Aorta (tissue), 5 donors: ENCODE data around the gene PRR33. TPM values are rescaled to one million over a fixed set of nuclear protein-coding genes. Genes with fewer than 3 reads are reported as not detected.

Experiments
- ATAC-seq: fragments of 200-7000 bp; cut with Tn5 transposase; one replicate; pipeline ENCODE4 v1.9.1; 2022; ENCODE audit warnings: moderate library complexity; ENCODE audit not compliant: low FRiP score
- DNase-seq, 2 donors: peaks; one replicate each; pipeline ENCODE4 v3.0.0-alpha.2; 2020
- H3K27ac ChIP-seq, 2 donors: one replicate each; pipeline ENCODE4 v1.5.1; 2013; ENCODE audit warnings: low read length in 2 of 2, mild to moderate bottlenecking in 2 of 2, moderate library complexity in 2 of 2, control low read depth in 1 of 2, inconsistent platforms in 1 of 2, low read depth in 1 of 2
- H3K27me3 ChIP-seq, 2 donors: one replicate each; pipeline ENCODE4 v1.6.1; 2013; ENCODE audit warnings: control low read depth in 1 of 2, low read length in 1 of 2, mild to moderate bottlenecking in 1 of 2, moderate library complexity in 1 of 2; ENCODE audit not compliant: insufficient read depth in 2 of 2, control insufficient read depth in 1 of 2
- H3K36me3 ChIP-seq, 2 donors: one replicate each; pipeline ENCODE4 v1.6.1; 2013; ENCODE audit warnings: control low read depth in 1 of 2, low read length in 1 of 2, mild to moderate bottlenecking in 1 of 2; ENCODE audit not compliant: insufficient read depth in 2 of 2, control insufficient read depth in 1 of 2
- H3K4me1 ChIP-seq, 2 donors: one replicate each; pipeline ENCODE4 v1.6.1; 2013; ENCODE audit warnings: low read length in 2 of 2, control low read depth in 1 of 2, mild to moderate bottlenecking in 1 of 2, moderate library complexity in 1 of 2; ENCODE audit not compliant: insufficient read depth in 2 of 2, control insufficient read depth in 1 of 2
- H3K4me3 ChIP-seq, 2 donors: one replicate each; pipeline ENCODE4 v1.5.1; 2013; ENCODE audit warnings: low read length in 2 of 2, control low read depth in 1 of 2, mild to moderate bottlenecking in 1 of 2
- H3K9me3 ChIP-seq: one replicate; pipeline ENCODE4 v1.6.1; 2013; ENCODE audit warnings: mild to moderate bottlenecking, low read length; ENCODE audit not compliant: control insufficient read depth
- WGBS, 2 donors: extraction: QIAGEN DNeasy Blood & Tissue Kit; methylation state at CpG; one replicate each; pipeline ENCODE4 v1.1.7; 2013; 5-methylcytosine and 5-hydroxymethylcytosine counted together
- intact Hi-C, 2 donors: fragments of 100-400 bp; cut with DNase I; formaldehyde crosslinking; loops; one replicate each; pipeline versions ENCODE4 v1.14.2 to v1.15.0; 2022
- polyA plus RNA-seq, 2 donors: library from polyadenylated mRNA; stranded (reverse); fragments of 200-250 nt; gene quantifications; one replicate each; pipeline ENCODE4 v1.2.3, GENCODE V29; 2013
- total RNA-seq, 2 donors: library from RNA; stranded (reverse); fragmentation: NEBNext Ultra II Directional; extraction: Animal tissue kit (Norgen Biotek cat#: 25700); gene quantifications; one replicate each; pipeline ENCODE4 v1.2.1, GENCODE V29; 2021
- donor health status: healthy with polysubstance abuse.
- donor health status: Bipolar disorder and iron deficiency.
- donor health status: DM: no; HTN: no; CAD: no.
- donor health status: DM: no; HTN: no; CAD: no.
- donor health status: DM: yes; HTN: yes; CAD: no.

Gene PRR33
- total and polyA plus RNA-seq, 4 donors = not detected

DNA sequence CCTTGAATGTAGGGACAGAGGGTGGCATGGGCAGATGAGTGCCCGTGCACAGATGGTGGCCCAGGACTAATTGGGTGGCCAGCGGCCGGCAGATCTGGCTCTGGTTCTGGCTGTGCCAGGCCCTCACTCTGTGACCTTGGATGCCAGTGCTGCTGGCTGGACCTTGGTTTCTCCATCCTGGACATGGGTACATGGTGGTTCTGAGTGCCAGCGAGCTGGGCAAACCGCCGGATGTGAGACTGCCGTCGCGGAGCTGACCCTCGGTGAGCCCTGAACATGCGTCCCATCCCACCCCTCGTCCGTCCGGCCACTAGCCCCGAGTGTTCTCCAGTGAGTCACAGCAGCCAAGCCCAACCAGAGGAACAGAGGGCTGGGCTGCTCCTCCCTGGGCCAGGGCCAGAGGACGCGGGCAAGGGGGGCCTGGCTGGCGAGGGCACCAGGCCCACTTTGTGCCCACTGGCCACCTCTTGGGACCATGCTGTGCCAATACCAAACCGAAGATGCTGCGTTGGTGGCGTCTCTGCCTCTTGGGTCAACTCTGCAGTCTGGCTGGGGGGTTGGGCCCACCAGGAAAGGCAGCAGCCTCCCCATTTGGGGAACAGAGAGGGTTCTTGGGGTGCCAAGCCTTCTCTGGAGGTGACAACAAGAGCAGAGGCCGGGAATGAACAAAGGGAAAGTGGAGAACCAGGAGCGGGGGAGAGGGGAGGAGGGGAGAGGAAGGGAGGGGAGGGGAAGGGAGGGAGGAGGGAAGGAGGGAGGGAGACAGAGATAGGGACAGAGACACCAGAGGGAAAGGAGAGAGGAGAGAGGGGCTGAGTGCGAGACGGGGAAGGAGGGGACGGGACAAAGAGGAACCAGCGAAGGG is 28.1 kb downstream of the PRR33 start:
- no peaks in the 10 kb centered on the region for H3K9me3 ChIP-seq
- peak; percentile 95 for DNase-seq
- 4 to 6% methylated on average over 26 to 27 of the region's 27 CpGs for WGBS, 2 donors
- H3K27ac ChIP-seq = peak overlapping the region in 1 of 2 donors; percentile 77
- ATAC-seq = peak; percentile 91
- H3K27me3 ChIP-seq = no peaks in the 10 kb centered on the region
- H3K36me3 ChIP-seq = no peaks in the 10 kb centered on the region
- intact Hi-C loops = no loop called here
- no peak overlapping the region for H3K4me3 ChIP-seq
- peaks cover 0 to 3% of the 10 kb centered on the region in 2 donors for H3K4me1 ChIP-seq

DNA sequence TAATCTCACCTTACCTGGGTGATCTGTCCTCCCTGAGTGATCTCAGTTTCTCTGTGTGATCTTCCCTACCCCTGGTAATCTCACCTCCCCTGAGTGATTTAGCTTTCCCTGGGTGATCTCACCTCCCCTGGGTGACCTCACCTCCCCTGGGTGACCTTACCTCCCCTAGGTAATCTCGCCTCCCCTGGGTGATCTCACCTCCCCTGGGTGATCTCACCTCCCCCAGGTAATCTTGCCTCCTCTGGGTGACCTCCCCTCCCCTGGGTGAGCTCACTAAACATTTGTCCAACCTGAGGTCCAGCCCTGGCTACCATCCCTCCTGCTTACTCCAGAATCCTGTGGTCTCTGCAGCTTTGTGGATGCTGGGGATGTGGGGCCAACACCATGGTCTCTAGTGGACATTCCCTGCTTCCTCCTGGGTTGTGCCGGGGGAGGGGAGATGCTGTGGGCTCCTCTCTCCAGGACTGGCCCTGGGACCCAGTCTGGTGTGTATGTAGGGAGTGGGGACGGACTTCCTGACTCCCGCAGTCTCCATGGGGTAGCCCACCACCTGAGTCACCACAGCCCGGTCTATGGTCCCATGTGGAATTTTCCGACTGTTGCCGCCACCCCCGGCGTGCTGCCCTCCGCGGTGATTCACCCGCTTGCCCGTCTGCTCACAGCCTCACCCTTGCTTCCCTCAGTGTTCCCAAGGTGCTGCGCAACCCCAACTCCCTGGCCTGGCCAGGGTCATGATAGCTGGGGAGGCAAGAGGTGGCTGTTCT is 28.9 kb downstream of the PRR33 start:
- Histone ChIP-seq H3K4me1 (peaks cover 0 to 3% of the 10 kb centered on the region in 2 donors), H3K36me3 (no peaks in the 10 kb centered on the region), H3K27me3 (no peaks in the 10 kb centered on the region), H3K27ac (peak overlapping the region in 1 of 2 donors; percentile 33), H3K4me3 (no peak overlapping the region), H3K9me3 (no peaks in the 10 kb centered on the region)
- DNase-seq = peak in 1 of 2 donors; percentile 78
- ATAC-seq = peak; percentile 8
- 70 to 81% methylated on average over 14 of the region's 14 CpGs for WGBS, 2 donors
- intact Hi-C loops = no loop called here

GRCh38 chr11:1861435-1862411 is 30.0 kb downstream of the PRR33 start:
- WGBS, 2 donors = 90 to 98% methylated on average over 4 of the region's 4 CpGs
- no peak for ATAC-seq
- Histone ChIP-seq H3K27me3 (no peaks in the 10 kb centered on the region), H3K4me1 (peaks cover 0 to 3% of the 10 kb centered on the region in 2 donors), H3K36me3 (no peaks in the 10 kb centered on the region), H3K27ac (no peak overlapping the region), H3K9me3 (no peaks in the 10 kb centered on the region), H3K4me3 (no peak overlapping the region)
- no peak for DNase-seq
- intact Hi-C loops = no loop called here

GRCh38 chr11:1860108-1860507 is 31.6 kb downstream of the PRR33 start:
- 97 to 98% methylated on average over 1 of the region's 1 CpG for WGBS, 2 donors
- no peak for DNase-seq
- Histone ChIP-seq H3K27me3 (no peaks in the 10 kb centered on the region), H3K36me3 (no peaks in the 10 kb centered on the region), H3K4me1 (peaks cover 0 to 3% of the 10 kb centered on the region in 2 donors), H3K4me3 (no peak overlapping the region), H3K9me3 (no peaks in the 10 kb centered on the region), H3K27ac (no peak overlapping the region)
- no peak for ATAC-seq
- intact Hi-C loops = no loop called here

GRCh38 chr11:1859004-1859403 is 32.7 kb downstream of the PRR33 start:
- H3K27ac ChIP-seq = no peak overlapping the region
- no peak for DNase-seq
- no peak for ATAC-seq
- H3K27me3 ChIP-seq = no peaks in the 10 kb centered on the region
- H3K4me3 ChIP-seq = no peak overlapping the region
- no peaks in the 10 kb centered on the region for H3K9me3 ChIP-seq
- 86% methylated on average over 4 of the region's 4 CpGs for whole genome bisulfite sequencing, 2 donors
- H3K4me1 ChIP-seq = no peaks in the 10 kb centered on the region
- intact Hi-C loops = no loop called here
- H3K36me3 ChIP-seq = no peaks in the 10 kb centered on the region

DNA sequence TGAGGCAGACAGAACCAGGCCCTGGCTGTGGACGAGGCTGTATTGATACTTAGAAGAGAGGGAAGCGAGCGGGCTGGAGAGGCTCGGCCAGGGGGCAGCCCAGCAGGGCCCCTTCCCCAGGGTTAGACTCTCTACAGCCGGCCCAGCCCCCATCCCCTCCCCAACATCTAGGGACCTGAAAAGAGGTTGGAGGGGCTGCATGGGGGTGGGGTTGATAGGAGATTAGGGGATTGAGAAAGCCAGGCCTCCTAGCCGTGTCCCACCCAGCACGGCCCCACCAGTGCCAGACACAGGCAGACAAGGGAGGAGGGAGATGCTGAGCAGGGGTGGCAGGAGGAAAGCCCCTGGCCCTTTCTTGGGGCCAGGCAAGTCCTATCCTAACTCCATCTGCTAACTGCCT is 33.1 kb downstream of the PRR33 start:
- Histone ChIP-seq H3K4me1 (no peaks in the 10 kb centered on the region), H3K9me3 (no peaks in the 10 kb centered on the region), H3K36me3 (no peaks in the 10 kb centered on the region), H3K4me3 (no peak overlapping the region), H3K27ac (no peak overlapping the region), H3K27me3 (no peaks in the 10 kb centered on the region)
- intact Hi-C loops = no loop called here
- ATAC-seq (no peak), DNase-seq (no peak)
- 82 to 93% methylated on average over 7 of the region's 7 CpGs for WGBS, 2 donors

DNA sequence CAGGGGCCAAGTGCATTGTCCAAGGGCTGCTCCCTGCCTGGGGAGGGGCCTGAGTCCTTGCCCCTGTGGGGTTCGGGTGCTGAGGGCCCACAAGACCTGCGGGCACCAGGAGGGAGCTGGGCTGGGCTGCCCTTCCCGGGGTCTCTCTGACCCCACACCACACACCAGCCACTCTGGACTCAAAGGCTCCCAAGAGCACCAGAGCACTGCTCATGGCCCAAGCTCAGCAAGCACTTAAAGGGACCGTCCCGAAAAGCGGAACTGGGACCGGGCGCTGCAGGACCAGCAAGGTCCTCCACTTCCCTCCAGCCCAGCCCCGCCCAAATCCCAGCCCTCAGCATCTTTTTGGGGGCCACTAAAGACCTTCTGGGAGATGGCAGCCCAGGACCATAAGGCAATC is 33.5 kb downstream of the PRR33 start:
- 90 to 94% methylated on average over 9 of the region's 9 CpGs for WGBS, 2 donors
- ATAC-seq (no peak), DNase-seq (no peak)
- Histone ChIP-seq H3K4me1 (no peaks in the 10 kb centered on the region), H3K27ac (no peak overlapping the region), H3K36me3 (no peaks in the 10 kb centered on the region), H3K9me3 (no peaks in the 10 kb centered on the region), H3K4me3 (no peak overlapping the region), H3K27me3 (no peaks in the 10 kb centered on the region)
- intact Hi-C loops = no loop called here

DNA sequence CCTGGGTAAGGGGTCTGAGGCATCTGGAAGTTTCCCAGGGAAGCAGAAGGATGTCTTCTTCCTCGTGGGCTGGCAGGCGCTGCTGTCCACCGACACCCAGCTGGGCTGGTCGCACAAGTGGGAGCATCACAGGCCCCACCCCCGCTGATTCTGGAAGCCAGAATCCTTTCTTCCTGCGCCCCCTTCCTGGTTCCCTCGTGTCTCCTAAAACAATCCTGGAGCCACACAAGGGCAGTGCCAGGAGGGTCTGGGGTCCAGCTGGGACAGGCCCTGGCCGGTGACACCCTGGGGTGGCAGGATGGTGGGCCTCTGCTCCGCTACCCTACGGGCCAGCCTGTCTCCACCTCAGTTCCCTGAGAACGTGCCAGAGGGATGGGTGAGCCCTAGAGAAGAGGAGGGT is 34.6 kb downstream of the PRR33 start:
- Histone ChIP-seq H3K4me1 (no peaks in the 10 kb centered on the region), H3K4me3 (no peak overlapping the region), H3K27me3 (no peaks in the 10 kb centered on the region), H3K9me3 (no peaks in the 10 kb centered on the region), H3K36me3 (no peaks in the 10 kb centered on the region), H3K27ac (no peak overlapping the region)
- 91 to 95% methylated on average over 11 of the region's 11 CpGs for WGBS, 2 donors
- intact Hi-C loops = no loop called here
- ATAC-seq = no peak
- DNase-seq = no peak
